Caki2 (cell line): ENCODE results near the gene PKIB. TPM values are rescaled to one million over a fixed set of nuclear protein-coding genes. Genes with fewer than 3 reads are reported as not detected.
"Not testable (repeated sequence)": the region's sequence is repeated elsewhere in the genome, so short reads cannot be mapped to it uniquely, and the experiment has no call there.

Experiments
- DNase-seq: peaks from one replicate; pipeline ENCODE4 v3.0.0-alpha.2; 2015; ENCODE audit warnings: low read depth
- in situ Hi-C: cut with HindIII; loops from 2 replicates; pipeline ENCODE4 v1.10.0; 2016; ENCODE audit warnings: low sequenced_read_pairs, low pct_unique_long_range_greater_than_20kb, mixed read lengths
- total RNA-seq: library from RNA; depleted of rRNA; stranded (reverse); fragments of >200 nt; shearing (Covaris generic); gene quantifications from 2 replicates; pipeline ENCODE4 v1.2.3, GENCODE V29; 2014; ENCODE audit warnings: low replicate concordance; rRNA removed

The PKIB gene, protein sequence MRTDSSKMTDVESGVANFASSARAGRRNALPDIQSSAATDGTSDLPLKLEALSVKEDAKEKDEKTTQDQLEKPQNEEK
- 45.8 and 89.3 TPM in 2 replicates for total RNA-seq

DNA sequence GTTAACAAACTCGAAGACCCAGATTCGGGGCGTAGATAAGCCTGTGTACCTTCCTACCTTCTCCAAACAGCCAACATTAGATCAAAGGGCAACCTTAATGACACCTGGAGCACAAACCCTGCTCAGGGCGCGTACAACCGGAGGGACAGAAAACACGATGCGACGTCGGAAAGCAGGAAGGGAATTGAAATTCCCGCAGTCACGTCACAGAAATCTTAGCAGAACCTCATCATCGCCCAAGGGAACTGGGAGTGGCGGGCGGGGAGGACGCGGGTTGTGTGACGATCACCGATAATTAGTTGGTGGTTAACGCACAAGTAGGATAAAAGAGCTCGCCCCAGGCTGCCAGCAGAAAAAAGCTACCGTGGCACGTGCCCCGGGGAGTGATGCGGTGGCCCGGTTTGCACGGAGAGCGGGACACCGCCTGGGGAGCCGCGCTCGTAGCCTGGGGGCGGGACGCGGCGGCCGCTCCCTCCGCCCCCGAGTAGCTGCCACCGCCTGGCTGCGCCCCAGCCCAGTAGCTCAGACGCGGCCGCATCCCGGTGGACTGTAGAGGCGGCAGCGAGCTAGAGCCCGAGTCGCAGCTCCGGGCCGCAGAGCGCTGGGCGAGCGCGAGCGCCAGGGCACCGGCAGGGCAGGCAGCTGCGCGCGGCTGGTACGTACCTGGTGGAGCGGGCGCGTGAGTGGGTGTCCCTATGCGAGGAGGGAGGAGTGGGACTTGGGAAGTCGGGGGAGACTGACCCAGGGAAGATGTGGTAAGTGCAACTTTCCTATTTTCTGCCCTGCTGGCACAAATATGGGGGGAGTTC is at the start of gene PKIB:
Gene PKIB, plus strand, starts transcription at position 525 of the 809 bp plus-strand sequence. CDS start 107,390 bp downstream, outside the sequence.
- in situ Hi-C loops: no loop called here
- DNase-seq: peak; percentile 87

DNA sequence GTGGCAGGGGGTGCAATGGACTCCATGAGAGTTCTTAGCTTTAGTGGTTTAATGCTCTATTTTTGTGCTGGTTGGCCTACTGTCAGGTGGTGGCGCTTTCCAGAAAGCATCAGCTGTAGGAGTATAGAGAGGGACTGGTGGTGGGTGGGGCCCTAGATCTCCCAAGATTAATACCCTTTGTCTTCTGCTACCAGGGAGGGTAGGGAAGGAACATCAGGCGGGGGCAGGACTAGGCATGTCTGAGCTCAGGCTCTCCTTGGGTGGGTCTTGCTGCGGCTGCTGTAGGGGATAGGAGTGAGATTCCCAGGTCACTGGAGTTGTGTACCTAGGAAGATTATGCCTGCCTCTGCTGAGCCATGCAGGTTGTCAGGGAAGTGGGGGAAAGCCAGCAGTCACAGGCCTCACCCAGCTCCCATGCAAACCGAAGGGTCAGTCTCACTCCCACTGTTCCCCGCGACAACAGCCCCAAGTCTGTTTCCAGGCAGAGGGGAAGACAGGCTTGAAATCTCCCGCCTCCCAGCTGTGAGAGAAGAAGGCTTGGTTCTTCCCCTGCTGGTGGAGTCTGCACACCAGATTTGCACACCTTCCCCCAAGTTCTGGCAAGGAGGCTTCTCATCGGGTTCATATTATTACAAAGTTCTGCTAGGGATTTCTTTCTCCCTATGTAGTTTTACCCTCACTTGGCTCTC is 46.7 kb upstream of the PKIB start:
- no peak for DNase-seq
- in situ Hi-C loops: no loop called here

DNA sequence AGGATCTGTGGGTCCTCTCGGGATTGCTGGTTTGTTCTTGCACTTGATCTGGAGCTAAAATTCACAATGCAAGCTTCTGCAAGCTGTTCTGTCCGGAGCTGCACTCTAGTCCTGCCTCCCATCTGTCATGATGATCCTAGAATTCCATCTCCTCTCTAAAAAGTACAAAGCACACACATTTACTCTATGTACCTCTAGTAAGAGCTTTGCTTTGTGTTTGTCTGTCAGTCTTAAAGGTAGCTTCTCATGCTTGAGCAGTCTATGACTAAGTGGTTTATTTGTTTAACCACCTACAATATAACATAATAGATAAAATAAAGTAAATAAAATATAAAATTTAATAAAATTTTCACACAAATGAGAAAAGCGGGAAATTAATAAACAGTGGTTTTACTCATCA is 46.0 kb upstream of the PKIB start:
- no peak for DNase-seq
- in situ Hi-C loops: no loop called here

DNA sequence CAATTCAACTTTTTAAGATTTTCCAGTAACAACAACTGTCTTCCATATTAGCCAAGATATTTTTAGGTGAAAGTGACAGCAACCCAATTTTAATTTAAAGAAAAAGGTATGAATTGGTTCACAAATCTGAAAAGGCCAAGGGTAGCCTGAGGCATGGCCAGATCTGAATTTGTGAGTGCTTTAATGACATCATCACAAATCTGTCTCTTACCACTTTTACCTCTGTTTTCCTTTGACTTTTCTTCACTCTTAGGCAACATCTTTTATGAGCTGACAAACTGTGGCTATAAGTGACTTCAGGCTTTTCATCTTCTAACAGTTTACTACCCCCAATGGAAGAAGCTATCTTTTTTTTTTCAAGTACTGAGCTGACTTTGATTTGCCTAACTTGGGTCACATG is 44.5 kb upstream of the PKIB start:
- no peak for DNase-seq
- in situ Hi-C loops: no loop called here

DNA sequence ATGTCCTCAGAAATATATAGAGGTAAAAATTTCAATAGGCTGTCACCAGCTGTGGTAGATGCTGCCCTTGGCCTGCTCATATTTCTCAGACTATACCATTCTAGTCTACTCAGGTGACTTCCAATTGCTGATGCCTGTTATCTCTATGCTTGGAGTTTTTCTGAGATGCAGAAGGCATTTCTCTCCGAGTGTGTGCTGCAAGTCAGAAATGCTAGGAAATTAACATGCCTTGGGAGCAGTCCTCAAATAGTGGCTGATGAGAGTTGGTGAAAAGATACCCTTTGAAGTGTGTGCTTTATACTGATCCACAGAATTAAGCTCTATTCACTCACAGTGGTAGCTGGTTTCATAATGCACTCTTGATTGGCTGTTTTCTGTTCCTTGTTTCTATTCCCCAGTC is 43.2 kb upstream of the PKIB start:
- no peak for DNase-seq
- in situ Hi-C loops: no loop called here

DNA sequence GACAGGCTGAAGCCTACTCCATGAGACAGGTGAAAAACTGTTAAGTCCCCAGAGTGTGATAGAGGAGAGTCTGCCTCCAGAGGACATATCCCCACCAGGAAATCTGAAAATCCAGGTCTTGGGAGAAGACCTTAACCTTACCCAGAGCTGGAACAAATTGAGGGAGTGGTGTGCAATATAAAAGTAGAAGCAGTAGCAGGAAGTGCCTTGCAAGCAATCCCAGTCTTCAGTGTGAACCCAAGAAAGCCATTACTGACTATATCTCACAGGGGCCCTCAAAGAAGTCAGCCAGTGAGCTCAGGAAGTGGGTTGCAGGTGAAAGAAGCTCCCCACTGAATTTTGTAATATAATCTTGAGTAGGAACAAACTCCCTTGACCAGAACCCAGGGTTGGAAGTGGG is 41.9 kb upstream of the PKIB start:
- in situ Hi-C loops: no loop called here
- DNase-seq: no peak

DNA sequence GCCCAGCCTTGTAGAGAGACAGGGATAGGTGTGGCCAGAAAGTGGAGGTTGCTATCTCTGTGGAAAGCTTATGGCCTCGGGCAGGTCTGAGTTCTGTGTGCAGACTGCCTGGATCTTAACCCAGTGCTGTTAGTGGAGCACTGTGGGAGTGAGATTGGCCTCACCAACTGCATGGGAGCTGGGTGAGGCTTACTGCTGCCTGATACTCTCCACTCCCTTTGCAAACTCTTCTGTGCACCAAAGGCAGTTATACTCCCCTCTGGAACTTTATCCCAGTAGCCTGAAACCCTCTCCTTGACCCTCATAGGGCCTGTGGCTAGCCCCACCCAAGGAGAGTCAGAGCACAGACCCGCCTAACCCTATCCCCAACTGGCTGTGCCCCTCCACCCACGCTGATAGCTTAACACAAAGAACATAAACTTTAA is 41.4 kb upstream of the PKIB start:
- in situ Hi-C loops: no loop called here
- no peak for DNase-seq

DNA sequence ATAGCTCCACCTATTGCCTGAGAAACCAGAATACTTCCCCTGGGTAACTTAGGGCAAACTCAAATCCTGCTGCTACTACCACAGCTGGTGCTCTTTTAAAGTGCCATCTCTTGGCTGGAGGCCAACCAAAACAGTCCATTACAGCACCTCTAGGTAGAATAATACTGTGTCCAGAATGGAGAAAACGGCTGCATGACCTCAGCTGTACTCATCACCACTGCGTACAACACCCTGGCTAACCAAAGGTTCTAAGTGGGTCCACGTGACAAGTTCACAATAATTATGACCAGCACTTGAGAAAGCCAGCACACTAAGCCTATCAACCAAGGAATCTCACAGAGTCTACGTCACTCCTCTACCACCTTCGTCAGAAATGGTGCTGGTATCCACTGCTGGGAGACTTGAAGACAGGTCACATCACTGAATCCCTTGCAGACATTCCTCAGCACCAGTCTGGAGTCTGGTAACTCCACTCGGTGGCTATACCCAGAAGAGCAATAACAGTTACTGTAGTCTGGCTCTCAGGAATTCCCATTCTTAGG is 40.9 kb upstream of the PKIB start:
- in situ Hi-C loops: no loop called here
- no peak for DNase-seq

DNA sequence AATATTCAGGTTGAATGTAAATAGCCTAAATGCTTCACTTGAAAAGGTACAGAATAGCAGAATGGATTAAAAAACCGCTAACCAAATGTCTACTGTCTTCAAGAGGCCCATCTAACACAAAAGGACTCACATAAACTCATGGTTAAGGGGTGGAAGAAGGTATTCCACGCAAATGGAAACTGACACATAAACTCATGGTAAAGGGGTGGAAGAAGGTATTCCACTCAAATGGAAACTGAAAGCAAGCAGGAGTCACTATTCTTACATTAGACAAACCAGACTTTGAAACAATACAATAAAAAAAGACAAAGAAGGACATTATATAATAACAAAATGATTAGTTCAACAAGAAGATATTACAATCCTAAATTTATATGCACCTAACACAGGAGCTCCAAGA is 38.3 kb upstream of the PKIB start:
- DNase-seq: no peak
- in situ Hi-C loops: no loop called here

DNA sequence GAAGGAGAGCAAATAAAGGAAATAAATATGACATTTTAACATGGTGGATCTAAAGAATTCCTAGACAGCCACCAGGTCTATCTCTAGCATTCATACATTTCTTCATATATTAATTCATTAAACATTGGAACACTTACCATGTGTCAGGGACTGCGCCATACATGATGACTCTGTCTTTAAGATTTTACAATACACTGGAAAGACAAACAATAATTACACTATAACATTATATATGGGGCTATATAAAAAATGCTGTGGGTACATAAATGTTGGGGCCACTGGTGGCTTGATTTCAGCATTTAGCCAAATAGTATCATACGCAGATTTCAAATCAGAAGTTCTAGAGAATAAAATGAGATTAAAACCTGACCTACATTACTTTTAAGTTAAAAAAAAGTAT is 33.3 kb upstream of the PKIB start:
- DNase-seq: no peak
- in situ Hi-C loops: no loop called here

DNA sequence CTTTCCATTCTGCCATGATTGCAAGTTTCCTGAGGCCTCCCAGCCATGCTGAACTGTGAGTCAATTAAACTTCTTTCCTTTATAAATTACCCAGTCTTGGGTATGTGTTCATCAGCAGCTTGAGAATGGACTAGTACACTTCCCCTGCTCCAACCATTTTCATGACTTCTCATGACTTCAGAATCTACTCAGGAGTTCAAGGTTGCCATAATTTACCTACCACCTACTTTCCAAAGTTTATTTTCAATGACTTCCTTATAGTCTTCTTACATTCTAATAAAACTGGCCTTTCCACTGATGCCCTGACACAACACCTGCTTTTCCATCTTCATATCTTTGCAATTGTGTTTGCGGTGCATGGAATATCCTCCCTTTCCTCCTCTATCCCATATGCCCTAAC is 31.2 kb upstream of the PKIB start:
- no peak for DNase-seq
- in situ Hi-C loops: no loop called here

DNA sequence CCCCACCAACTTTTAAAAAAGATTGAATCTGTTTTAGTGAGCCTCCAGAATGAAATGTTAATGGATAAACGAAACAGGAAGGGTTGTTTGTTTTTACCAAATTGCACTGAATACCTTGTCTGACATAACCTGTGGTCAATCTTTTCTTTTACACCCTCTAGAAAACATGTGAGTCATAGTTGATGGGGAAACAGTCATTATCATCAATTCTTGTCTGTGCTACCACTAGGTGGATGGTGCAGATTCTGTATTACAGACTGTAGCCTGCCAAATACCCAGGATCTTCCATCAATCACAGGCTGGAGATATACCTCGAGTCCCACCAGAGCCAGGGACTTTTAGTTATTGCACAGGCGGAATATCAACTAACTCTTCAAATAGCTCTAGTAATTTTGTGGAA is 29.5 kb upstream of the PKIB start:
- DNase-seq: peak; percentile 21
- in situ Hi-C loops: no loop called here

DNA sequence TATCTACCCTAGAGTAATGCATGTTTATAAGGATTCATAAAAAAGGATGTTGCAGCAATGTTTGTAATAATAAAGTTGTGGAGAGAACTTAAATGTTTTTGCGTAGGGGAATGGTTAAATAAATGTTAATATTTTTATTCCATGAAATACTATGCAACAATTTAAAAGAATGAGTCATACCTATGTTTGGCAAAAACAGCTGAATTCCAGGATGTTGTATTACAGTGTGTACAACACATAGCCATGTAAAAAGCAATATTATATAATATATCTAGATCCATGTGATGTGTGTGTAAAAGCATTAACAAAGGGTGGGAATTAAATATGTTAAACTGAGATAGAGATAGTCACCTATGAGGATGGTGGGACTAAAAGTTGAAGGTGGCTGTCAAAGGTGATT is 21.1 kb upstream of the PKIB start:
- DNase-seq: no peak
- in situ Hi-C loops: no loop called here

DNA sequence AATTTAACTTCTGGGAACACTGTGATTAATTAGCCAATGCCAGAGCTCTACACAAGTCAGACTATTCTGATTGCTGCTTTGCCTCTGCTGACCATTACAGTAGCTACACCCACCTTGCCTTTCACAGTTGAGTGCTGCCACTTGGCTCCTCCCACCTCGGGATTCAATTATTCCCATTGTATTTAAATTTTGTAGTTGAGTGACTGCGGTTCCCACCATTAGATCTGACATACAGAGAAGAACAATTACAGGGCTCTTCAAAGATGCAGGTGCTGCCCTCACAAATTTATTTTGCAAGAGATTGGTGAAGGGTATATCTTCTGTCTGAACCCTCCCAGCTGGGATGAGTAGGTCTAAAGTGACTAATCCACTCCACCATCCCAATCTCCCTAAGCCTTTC is 11.9 kb upstream of the PKIB start:
- in situ Hi-C loops, DNase-seq: not testable (repeated sequence)

DNA sequence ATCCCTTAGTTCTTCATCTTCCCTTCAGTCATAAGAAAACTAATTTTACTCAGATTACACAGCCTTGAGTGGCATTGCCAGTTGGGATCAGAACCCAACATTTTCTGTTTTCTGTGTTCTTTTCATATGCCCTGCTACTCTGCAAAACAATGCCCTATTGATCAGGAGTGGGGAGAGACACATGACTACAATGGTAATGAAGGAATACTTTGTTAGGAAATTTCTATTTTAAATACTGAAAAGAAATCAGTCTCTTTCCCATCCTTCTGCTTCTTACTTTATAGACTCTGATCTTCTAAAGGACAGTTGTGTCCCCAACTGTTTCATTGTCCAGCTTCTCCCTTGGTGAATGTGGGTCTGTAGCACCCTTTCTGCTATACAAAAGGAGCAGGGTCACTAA is 5.5 kb upstream of the PKIB start:
- DNase-seq: no peak
- in situ Hi-C loops: no loop called here

DNA sequence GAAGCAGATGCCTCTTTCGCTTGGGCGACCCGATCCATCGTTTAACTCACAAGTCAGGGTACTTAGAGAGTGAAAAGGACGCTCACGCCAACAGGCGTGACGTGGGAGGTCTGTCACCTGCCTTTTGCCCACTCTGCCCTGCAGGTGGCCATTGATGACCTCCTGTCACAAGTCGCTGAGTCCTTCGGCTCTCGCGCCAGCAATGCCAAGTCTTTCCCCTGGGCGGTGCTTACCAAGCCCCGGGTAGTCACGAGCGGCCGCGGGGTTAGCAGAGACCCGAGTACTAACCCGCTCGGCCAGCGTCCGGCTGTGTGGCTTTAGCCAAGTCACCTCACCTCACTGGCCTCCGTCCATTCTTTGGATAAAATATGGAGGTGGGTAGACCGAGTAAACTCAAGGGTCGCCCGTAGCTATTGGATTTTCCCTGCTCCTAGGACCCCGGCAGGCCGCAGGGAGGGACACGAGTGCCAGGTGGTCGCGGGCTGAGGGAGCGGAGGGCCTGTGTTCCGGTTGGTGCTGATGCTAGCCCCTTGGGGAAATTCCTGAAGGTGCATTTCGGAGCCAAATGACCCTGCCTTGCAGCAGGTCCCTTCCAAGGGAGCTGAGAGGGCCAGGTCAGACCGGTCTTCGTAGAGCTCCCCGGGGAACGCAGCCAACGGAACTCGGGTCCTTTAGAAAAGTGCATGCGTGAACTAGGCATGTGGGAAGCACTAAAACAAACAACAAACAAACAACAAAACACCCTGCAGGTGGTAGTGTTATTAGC is 668 bp downstream of the PKIB start:
- in situ Hi-C loops: no loop called here
- DNase-seq: peak; percentile 79

DNA sequence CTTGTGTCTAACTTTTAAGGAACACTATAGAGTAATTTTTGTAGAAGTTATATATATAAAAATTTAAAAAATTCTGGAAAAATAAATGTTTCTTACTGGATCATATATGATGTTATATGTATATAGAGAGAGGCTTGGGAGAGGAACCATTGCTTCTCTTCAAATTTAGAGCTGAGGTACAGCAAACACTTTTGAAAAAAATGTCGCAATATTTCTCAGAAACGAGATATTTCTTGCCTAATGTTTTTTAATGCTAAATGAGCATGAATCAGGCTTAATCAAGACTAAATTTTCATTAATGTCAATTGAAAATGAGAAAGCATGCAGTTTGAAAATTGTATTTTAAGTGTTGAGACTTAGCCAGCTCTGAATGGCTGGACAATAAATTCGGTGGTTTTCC is 2.6 kb downstream of the PKIB start:
- no peak for DNase-seq
- in situ Hi-C loops: no loop called here

DNA sequence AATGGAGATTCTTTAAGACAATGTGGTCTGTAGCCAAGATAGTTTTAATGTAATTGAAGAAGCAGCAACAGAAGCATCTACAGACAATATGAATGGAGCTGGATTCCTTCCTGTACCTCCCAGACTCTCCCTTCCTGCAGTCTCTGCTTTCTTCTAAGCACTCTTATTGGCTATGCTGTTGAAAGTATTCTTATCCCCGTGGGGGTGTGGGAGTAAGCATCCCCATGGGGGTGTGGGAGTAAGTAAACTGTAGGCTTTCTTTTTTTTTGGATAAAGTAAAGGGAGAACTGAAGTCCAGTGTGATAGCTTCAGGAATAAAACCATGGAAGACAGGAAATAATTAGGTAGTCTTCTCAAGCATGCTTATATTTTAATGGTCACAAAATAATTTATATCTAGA is 4.1 kb downstream of the PKIB start:
- no peak for DNase-seq
- in situ Hi-C loops: no loop called here

DNA sequence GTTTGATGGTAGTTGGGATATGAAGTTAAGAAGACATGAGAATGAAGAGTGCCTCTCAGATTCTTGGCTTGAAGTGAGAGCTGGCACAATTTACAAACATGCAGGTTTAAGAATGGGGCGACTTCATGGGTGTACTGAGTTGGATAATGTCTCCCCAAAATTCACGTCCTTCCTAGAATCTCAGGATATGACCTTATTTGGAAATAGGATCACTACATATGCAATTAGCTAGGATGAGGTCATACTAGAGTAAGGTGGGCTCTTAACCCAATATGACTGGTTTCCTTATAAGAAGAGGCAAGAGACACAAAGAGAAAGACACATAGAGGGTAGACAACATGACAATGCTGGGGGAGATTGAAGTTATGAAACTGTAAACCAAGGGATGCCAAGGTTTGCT is 5.2 kb downstream of the PKIB start:
- in situ Hi-C loops: no loop called here

More for the DNA sequence above, 5.2 kb downstream of the PKIB start:
- no peak for DNase-seq
